GM12801 (cell line): ENCODE measurements around the gene PTPRN2.

ENCODE experiments used
- CTCF ChIP-seq: IDR thresholded peaks from one replicate; pipeline ENCODE4 v1.5.1; 2011; ENCODE audit warnings: control low read depth; ENCODE audit not compliant: insufficient read length; ENCODE audit errors: extremely low read depth

Gene PTPRN2

GRCh38 chr7:158328376-158329013 lies 259.1 kb downstream of the PTPRN2 start:
- no peak for TF ChIP-seq CTCF

- no peak for TF ChIP-seq CTCF
These were observed 259.9 kb downstream of the PTPRN2 start for GRCh38 chr7:158327571-158328180.

GRCh38 chr7:158327012-158327411 lies 260.6 kb downstream of the PTPRN2 start:
- no peak for TF ChIP-seq CTCF

GRCh38 chr7:158325530-158326381 lies 261.9 kb downstream of the PTPRN2 start:
- no peak for TF ChIP-seq CTCF

- TF ChIP-seq CTCF: no peak
These were observed 262.9 kb downstream of the PTPRN2 start for GRCh38 chr7:158324397-158325360.

GRCh38 chr7:158323741-158324396 lies 263.8 kb downstream of the PTPRN2 start:
- no peak for TF ChIP-seq CTCF
